ENCODE measurements around the gene ELAVL3.
A peak's percentile ranks its signal among the peaks of the same experiment; 100 is the strongest.

Gene ELAVL3

DNA sequence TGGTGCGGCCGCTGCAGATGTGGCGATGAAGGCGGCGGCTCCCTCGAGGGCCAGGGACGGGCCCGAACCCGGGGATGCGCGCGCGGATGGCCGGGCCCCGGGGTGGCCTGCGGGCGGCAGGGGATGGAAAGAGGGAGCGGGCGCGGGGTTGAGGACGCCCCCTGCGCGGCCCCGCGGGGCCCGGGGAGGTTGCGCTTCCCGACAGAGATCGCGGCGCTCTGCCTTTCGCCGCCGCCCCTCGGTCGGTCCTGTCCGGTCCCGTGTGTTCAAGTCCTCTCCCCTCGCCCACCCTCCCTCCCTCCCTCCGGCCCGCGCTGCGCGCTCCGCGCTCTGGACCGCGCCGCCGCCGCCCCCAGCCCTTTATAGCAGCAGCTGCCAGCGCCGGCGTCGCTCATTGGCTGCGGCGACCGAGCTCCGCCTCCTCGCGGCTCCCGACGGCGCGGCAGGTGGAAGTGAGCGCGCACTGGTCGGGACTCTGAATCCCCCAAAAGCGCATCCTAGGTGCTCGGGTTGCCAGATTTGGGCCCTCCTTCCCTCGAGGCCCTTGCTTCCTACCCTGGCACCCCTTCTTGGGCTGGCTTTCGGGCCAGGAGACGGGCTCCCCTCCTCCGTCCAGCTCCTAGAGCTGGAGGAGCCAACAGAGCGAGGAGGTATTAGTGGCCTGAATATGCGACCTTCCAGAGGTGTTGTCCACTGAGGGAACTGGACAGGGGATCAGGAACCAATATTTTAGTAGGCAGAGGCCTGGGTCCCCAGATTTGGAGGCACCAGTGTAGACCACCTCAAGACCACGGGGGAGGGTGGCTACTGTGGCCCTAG is at the start of gene ELAVL3:
Gene ELAVL3, minus strand, starts transcription at position 332 of the 819 bp plus-strand sequence. CDS start 438 bp downstream, outside the sequence.
- DNase-seq = no peak

DNA sequence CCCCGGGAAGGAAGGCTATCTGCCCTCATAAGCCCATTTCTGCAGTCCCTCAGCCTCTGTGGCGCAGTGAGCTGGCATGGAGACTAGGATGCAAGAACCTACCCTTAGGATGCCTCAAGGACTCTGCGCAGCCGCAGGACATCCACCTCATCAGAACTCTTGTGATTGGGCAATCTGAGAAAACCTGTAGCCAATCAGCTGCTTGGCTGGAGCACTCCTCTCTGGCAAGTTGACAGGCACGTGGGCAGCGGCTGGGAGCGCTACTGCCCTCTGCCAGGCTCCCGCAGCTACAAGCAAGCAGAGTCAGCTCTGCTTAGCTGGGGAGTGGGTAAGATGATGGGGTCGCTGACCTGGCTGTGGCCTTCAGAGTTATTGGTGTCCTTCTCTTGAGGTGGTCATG is 49.6 kb upstream of the ELAVL3 start:
- DNase-seq = peak; percentile 38

DNA sequence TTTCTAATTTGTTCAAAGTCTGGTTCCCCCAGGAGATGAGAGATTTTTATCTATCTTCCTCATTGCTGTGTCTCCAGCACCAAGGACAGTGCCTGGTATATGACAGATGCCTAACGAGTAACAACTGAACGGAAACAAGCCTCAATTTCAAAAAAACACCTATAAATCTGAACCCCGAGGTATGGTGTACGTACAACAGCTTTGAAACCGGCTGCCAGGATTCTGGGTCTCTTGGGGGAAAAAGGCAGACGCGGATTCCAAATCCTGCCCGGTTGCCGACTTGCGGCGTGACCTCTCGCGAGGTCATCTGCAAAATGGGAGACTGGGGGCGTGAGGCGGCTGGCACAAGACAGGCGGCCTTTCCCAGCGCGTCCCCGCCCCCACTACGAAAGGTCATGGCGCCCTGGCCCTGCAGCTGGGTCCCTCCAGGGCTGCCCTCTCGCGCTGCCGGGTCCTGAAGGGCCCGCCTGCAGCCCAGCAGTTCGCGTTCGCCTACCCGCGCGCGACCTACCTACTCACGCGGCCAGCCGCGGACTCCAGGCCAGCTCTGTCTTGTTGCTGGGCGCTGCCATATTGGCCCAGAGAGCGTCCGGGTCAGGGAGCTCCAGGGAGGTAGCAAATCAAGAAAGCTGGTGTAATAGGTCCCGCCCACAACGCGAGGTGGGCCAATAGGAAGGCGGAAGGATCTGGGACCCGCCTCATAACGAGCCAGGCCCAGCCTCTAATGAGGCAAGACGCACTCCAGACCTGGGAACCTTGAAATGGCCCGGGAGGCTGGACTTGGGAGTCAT is 47.9 kb upstream of the ELAVL3 start, which contains the start of gene ECSIT:
Gene ECSIT, minus strand, starts transcription at position 584 of the 791 bp plus-strand sequence. CDS start 9,964 bp downstream, outside the sequence.
- peak; percentile 90 for DNase-seq

DNA sequence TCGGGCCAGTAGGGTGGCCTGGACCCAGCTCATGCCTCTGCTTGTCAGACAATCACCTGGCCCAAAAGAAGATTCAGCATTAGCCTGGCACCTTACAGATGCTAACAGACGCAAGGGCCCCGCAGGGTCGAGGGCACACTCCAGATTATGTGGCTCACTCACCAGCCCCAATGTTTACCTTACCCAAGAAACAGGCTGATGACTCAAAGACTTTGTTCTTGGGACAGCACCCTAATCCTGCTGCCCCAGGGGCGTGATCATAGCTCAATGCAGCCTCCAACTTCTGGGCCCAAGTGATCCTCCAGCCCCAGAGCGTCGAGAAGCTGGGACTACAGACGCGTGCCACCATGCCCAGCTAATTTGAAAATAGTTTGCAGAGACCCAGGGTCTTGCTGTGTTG is 38.3 kb upstream of the ELAVL3 start:
- DNase-seq = no peak

DNA sequence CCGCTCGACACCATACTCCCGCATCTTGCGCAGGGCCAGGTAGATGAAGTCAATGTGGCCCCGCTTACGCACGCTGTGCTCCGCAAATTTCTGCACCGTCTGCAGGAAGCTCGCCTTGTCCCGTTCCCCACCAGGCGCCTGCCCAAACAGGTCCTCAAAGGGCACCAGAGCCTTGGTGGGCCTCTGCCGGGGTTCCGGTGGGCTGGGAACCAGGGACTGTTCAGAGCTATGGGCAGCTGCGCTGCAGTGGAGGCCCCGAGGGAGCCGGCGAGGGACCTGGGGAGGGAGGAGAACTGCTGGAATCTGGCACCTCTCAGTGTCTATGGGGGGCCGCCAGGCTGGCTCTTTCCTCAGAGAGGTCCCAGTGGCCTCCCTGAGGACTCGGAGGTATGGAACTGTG is 33.1 kb upstream of the ELAVL3 start:
- DNase-seq = no peak

DNA sequence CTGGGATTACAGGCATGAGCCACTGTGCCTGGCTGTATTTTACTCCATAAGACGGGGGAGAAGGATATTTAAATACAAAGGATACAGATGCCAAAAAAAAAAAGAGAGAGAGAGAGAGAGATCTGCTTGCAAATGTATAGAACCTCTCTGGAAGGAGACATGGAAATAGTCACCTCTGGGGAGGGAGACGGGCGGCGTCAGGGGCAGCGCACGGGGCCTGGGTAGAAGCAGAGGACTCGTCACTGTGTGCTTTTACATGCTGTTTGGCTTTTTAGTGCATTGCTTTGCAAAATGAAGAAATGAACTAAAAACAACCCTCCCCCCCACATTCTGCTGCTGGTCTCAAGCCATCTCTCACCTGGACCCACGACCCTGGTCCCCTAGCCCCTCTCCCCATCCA is 29.6 kb upstream of the ELAVL3 start:
- no peak for DNase-seq

DNA sequence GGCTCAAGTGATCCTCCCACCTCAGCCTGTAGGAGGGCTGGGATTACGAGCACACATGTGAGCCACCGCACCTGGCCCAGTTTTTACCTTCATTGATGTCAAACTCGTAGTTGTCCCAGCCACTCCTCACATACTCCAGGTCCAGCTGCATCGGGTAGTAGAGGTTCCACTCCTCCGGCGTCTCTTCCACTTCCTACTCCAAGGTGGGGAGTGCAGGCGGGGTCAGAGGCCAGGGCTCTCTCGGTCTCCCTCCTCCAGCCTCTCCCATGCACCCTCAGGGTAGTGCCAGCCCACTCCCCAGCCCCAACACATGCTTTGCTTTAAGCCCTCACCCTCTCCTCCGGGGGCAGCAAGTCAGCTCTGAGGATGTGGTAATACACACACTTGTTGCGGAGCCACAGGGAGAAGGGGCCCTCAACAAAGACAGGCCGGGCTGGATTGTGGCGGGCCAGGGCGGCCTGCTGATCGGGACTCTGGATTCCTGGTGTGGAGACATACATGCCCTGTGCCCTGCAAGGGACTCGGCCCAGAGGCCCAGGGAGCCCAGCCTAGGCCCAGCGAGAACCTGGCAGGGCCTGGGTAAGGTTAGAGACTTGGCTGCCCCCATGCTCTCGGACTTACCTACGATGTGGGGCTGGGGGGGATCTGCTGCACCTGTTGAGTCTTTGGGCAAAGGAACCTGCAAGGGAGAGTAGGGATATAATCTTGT is 26.7 kb upstream of the ELAVL3 start:
- DNase-seq = no peak

DNA sequence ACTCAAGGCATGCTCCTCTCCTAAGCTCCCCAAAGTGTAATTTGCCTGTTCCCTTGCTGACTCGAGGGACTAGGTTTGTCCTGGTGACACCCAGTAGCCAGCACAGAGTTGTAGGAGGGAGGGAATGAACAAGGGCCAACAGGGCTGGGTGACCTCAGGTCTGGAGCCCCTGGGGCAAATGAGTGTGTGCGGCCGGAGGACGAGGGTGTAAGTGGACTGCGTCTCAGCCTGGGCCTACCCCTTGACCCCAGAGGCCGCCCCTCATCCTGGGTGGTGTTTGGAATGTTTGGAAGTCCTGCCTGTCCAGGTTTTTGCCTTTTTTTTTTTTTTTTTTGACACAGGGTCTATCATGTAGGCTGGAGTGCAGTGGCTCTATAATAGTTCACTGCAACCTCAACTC is 26.1 kb upstream of the ELAVL3 start:
- DNase-seq = no peak

DNA sequence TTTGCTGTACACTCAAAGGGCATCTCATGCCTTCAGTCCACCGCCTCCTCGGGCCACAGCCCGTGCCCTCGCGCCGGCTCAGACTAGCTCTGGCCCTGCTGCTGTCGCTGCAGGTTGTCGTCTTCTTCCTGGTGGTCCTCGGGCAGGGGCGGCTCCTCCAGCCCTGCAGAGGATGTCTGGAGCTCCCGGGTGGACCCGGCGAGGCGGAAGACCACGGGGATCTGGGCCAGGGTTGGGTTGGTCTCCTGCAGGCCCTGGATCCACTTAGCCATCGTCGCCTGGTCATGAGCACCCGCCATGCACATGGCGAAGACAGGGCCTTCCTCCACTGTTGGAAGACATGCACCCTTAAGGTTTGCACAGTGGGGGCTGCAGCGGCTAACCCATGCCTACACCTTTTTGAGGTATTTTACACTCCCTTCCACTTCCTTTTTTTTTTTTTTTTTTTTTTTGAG is 25.3 kb upstream of the ELAVL3 start:
- DNase-seq = no peak

DNA sequence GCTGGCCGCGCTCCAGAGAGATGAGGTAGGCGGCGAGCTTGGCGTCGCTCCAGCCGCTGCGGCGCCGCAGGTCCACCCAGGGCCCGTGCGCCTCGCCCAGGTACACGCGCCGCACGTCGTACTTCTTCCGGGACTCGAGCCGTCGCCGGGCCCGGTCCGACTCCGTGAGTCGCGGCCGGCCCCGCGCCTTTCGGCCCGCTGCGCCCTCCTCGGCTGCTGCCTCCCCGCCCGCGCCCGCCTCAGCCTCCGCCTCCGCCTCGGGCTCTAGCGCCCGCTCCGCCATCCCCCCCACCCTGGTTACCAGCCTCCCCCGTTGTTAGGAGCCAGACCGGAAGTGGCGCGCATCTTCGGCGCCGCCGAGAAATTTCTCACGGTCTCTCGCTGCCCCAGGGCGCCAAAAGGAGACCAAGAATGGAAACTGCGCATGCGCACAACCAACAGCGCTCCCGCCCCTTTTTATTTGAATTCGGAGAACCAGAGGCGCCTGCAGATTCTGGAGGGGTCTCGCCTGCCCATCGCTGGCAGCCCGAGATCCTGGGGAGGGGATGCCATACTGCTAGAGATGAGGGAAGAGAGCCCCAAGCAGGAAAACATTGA is 24.8 kb upstream of the ELAVL3 start, which contains the start of gene ZNF653:
Gene ZNF653, minus strand, starts transcription at position 336 of the 597 bp plus-strand sequence. Its CDS starts 53 bp downstream, at position 283.
- peak; percentile 94 for DNase-seq

DNA sequence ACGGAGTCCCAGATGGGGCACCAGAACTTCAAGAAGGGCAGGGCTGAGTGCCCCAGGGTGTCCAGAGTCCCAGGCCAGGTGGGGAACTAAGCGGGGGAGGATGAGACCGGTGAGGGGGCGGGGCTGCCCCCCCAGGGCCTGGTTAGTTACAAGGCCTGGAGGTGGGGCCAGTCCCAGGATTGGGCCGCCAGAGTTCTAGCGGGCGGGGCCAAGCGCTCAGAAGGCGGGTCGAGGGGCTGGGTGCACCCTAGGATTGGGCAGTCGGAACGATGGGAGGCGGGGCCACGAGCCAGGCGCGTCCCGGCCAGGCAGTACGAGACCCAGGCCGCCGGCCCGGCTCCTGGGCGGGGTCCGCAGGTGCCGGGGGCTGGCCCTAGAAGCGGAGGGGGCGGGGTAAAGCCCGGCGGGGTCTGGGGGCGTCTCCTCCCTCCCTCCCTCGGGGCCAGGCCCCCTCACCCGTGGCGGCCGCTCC is 24.2 kb upstream of the ELAVL3 start:
- DNase-seq = peak; percentile 98

DNA sequence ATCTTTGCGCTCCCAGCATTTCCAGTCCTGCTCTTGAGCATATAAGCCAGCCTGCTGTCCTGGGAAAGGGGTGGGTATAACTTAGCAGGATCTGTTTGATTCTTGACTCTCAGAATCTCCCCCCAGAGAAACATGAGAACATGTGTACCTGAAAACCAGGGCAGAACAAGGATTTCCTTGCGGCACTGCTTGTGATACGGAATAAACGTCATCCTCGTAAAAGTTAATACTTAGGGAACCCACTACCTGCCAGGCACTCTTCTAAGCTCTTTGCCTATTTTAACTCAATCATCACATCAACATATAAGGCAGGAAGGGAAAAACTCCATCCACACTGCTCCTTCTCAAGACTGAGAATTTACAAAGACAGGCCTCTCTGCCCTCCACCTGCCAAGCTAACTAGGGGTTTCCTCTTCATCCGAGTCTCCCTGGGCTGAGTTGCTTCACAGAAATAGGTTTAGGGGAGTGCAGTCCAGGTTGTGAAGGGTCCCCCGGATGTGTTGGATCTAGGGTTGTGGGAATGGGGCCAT is 23.7 kb upstream of the ELAVL3 start:
- DNase-seq = no peak

DNA sequence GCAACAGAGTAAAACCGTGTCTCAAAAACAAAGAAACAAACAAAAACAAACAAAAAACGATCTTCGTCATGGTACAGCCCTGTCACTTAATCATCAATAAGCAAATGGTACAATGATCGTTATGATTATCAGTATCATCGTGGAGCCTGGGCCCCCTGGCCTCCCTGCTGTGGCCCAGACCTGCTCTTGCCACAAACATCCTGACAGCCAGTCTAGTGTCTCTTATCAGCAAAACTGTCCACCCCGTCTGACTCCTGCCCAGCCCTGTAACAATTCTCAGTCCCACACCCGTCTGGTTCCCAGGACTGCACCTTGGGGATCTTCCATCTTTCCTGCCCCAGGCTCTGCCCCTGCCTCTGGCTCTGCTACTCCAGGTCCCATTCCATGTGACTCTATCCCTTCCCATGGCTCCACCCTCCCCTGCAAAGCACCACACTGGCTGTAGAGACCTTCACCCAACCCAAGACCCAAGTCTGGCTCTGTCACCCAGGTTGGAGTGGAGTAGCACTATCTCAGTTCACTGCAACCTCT is 19.1 kb upstream of the ELAVL3 start:
- DNase-seq = no peak

DNA sequence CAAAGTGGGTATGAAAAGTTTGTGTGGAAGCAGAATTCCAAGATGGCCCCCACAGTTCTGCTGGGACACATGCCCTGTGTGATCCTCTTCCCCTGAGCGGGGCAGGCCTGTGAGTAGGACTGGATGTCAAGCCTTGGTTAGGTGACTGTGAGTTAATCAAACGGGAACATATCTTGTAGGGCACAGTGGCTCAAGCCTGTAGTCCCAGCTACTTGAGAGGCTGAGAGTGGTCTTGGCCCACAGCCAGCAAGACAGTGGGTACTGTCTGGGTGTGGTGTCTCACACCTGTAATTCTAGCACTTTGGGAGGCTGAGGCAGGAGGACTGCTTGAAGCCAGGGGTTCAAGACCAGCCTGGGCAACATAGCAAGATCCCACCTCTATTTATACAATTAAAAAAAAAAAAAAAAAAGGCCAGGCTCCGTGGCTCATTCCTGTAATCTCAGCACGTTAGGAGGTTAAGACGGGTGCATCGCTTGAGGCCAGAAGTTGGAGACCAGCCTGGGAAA is 18.4 kb upstream of the ELAVL3 start:
- no peak for DNase-seq

DNA sequence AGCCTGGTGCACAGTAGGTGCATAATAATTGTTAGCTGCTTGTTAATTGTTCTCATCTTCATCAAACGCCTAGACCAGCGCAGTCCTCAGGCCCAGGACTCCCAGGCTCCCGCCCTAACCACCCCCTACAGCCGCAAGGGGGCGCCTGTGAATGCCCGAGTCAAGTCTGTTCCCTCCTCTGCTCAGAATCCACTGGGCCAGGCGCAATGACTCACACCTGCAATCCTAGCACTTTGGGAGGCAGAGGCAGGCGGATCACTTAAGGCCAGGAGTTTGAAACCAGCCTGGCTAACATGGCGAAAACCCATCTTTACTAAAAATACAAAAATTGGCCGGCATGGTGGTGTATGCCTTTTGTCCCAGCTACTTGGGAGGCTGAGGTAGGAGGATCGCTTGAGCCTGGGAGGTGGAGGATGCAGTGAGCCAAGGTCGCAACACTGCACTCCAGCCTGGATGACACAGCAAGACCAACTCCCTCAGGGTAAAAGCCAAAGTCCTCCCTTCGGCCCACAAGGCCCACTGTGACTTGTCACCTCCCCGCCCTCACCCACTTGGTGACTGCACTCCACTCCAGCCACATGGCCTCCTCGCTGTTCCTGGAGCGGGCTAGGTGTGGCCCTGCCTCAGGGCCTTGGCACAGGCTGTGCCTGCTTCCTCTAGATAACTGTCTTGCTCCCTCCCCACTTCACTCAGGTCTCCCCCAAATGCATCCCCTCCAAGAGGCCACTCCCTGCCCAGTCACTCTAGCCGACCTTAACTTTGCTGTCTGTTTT is 15.7 kb upstream of the ELAVL3 start:
- peak; percentile 69 for DNase-seq

DNA sequence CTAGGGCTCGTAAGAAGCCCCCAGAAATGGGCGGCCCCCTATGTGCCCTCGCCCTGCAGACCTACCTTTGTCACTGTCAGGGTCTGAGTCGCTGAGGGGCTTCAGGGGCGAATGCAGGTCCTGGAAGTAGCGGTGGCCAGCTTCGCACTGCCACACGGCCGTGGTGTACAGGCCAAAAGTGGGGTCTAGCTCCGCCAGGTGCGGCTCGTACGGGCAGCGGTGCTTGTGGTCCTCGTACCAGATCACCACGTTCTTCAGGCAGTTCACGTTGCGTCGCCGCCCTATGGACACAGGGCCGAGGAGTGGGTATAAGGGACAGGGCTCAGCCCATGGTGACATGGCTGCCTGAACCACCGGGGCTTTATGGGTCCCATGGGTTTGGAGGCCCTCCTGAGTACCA is 15.0 kb upstream of the ELAVL3 start:
- no peak for DNase-seq

DNA sequence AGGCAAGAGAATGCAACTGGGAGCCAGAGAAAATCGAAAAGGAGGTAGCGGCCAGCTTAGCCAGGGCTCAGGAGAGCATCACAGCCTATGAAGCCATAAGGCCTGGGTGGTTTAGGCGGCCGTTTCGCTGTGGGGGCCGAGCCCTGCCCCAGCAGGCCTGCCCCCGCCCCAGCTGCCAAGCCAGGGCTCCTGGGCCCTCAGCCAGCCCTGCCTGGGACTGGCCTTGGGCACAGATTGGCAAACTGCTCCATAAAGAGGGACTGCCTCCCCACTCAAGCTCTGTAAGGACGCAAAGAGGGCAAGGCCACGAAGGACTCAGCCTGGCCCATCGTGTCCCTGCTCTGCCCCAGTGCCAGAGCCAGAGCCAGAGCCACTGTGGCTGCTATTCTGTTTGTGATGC is 14.6 kb upstream of the ELAVL3 start:
- no peak for DNase-seq

DNA sequence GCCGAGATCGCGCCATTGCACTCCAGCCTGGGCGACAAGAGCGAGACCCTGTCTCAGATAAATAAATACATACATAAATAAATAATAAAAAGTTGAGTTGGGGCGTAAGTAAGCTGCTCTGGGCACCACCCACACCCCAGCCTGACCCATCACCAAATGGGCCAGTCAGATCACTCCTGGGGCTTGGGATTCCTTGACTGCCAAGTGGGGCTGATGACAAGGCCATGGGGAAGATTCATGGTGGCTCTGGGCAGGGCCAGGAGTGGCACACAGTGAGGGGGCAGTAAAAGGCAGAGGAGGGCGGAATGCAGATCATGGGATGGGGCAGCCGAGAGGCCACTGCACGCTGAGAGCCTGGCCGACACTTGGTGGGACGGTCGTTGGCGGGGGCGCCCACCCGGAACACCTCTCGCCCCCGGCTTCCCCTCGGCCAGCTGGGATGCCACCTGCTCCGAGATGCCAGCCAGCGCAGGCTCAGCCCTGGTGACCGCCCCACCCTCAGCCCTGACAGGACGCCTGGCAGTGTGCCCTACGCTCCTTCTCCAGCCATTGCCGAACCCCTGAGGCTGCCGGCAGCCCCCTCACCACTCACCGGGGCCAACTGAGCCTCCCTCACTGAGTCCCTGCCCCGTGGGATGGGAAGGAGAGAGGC is 13.9 kb upstream of the ELAVL3 start:
- no peak for DNase-seq

DNA sequence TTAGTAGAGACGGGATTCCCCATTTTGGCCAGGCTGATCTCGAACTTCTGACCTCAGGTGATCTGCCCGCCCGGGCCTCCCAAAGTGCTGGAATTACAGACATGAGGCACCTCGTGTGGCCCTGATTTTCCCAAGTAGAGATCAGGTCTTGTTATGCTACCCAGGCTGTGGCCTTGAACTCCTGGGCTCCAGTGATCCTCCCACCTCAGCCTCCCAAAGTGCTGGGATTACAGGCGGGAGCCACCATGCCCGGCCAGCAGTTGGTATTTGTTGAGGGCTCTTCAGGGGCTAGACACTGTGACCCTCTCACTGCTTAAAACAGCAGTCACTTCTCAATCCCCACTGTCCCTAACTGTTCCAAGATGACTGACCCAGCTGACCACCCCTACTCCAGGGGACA is 8.5 kb upstream of the ELAVL3 start:
- DNase-seq = no peak

All from activated CD4-positive, CD25-positive, alpha-beta regulatory T cell treated with anti-CD3 and anti-CD28 coated beads, Interleukin-2, amount 50 U/mL, for 72 hours (primary cell).